GM18502 (cell line): Measurements from ENCODE around the gene ARMC12.

Source experiments
- ATAC-seq: cut with Tn5 transposase; IDR thresholded peaks from one replicate; pipeline ENCODE4 v1.9.1; 2021; ENCODE audit warnings: mild to moderate bottlenecking; ENCODE audit not compliant: unreplicated experiment, poor library complexity

Gene ARMC12

GRCh38 chr6:35771343-35771627 lies 34.5 kb downstream of the ARMC12 start:
- no peak for ATAC-seq

- ATAC-seq, result no peak
Observed at GRCh38 chr6:35774116-35774794, 37.4 kb downstream of the ARMC12 start.

- no peak for ATAC-seq
Observed at GRCh38 chr6:35775031-35775430, 38.2 kb downstream of the ARMC12 start.

- no peak for ATAC-seq
Observed at GRCh38 chr6:35776364-35777215, 39.8 kb downstream of the ARMC12 start, which contains the start of gene CLPSL2. Gene CLPSL2, plus strand, starts transcription at chr6:35776598. Its CDS starts 21 bp downstream, at chr6:35776619.

- ATAC-seq, result no peak
Observed at GRCh38 chr6:35777356-35778102, 40.7 kb downstream of the ARMC12 start.

GRCh38 chr6:35778437-35778836 lies 41.6 kb downstream of the ARMC12 start:
- ATAC-seq, result no peak

- ATAC-seq, result no peak
Observed at GRCh38 chr6:35780719-35781118, 43.9 kb downstream of the ARMC12 start, which contains the start of gene CLPSL1. Gene CLPSL1, plus strand, starts transcription at chr6:35781019. Its CDS starts 92 bp downstream, at chr6:35781111.

- no peak for ATAC-seq
Observed at GRCh38 chr6:35781290-35781689, 44.5 kb downstream of the ARMC12 start.

- no peak for ATAC-seq
Observed at GRCh38 chr6:35782424-35782823, 45.6 kb downstream of the ARMC12 start.

GRCh38 chr6:35784200-35784599 lies 47.4 kb downstream of the ARMC12 start:
- no peak for ATAC-seq

- no peak for ATAC-seq
Observed at GRCh38 chr6:35786272-35786671, 49.4 kb downstream of the ARMC12 start.

GRCh38 chr6:35786810-35787209 lies 50.0 kb downstream of the ARMC12 start:
- ATAC-seq, result no peak

GRCh38 chr6:35787266-35788218 lies 50.7 kb downstream of the ARMC12 start:
- no peak for ATAC-seq

- ATAC-seq, result no peak
Observed at GRCh38 chr6:35788423-35788982, 51.7 kb downstream of the ARMC12 start.

- ATAC-seq, result no peak
Observed at GRCh38 chr6:35790683-35791082, 53.9 kb downstream of the ARMC12 start.

- no peak for ATAC-seq
Observed at GRCh38 chr6:35794536-35795452, 58.0 kb downstream of the ARMC12 start.

GRCh38 chr6:35795453-35796071 lies 58.7 kb downstream of the ARMC12 start:
- ATAC-seq, result no peak

GRCh38 chr6:35796236-35796635 lies 59.4 kb downstream of the ARMC12 start:
- no peak for ATAC-seq
